Stimulated activated CD4-positive, alpha-beta T cell treated with anti-CD3 and anti-CD28 coated beads, Interleukin-4, amount 100 ng/mL, for 1 hour (primary cell): Measurements from ENCODE around the gene PDE1A.

Experiments used
- DNase-seq: peaks from one replicate; pipeline ENCODE4 v3.0.0-alpha.2; 2020

The PDE1A gene

GRCh38 chr2:182261860-182262387, 164.9 kb downstream of the PDE1A start:
- no peak for DNase-seq

GRCh38 chr2:182259629-182260150, 167.1 kb downstream of the PDE1A start:
- no peak for DNase-seq

DNA sequence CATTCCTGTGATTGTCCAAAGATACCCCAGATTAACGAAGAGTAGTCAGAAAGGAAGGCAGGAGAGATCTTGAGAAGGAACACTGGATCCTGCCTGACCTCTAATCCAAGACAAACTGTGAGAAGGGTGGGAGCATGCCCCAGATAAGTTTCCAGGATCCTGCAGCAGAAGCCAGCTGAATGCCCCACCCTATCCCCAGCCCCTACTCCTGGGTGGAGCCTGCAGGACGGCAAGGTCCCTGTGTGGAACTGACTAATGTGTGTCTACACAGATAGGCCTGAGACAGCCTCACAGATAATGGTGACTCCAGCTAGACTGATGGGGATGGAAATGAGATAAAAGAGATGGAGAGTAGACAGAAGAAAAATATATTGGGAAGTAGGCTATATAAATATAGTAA, 174.3 kb downstream of the PDE1A start:
- no peak for DNase-seq

DNA sequence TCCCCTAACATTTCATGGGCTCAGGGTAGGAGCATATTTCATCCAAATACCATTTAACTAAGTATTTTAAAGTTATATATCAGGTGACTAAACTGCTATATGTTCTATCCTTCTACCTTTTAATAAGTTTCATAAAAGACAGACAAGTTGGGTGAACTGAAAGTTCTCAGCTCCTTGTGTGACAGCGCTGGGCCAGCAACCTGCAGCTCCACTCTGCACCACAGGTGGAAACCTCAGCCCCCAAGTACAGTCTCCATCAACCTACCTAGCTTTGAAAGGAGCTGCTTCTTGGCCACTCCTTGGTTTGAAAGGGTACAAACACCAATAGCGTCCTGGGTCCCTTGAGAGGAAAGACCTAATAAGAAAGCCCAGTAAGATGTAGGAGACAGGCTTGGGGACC, 177.9 kb downstream of the PDE1A start:
- no peak for DNase-seq

DNA sequence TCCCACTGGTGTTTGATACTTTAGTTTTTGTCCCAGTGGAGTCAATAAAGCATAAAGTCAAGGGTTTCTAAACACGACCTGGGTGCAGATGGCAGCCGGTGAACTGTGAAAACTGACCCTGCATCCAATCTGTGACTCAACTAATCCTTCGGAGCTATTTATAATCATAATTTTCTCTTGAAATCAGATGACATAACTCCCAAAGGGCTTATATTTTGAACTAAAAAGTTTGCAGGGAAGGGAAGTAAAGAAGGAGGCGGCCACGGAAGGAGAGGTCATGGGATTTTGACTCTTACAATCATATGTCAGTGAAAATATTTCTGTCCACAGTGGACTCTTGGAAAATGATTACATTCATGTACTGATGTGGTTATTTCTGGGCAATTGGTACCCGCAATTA, 178.5 kb downstream of the PDE1A start:
- DNase-seq: no peak

DNA sequence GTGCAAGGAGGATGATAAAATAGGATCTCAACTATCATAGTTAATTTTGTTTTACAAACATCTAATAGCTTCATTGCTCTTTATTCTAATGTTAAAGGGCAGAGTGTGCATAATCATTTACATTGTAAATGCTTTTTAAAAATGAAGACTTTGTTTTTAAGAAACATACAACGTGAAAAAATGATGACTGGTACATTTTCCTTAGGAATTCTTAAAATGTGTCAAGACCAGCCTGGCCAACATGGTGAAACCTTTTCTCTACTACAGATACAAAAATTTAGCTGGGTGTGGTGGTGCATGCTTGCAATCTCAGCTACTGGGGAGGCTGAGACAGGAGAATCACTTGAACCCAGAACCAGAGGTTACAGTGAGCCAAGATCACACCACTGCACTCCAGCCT, 179.0 kb downstream of the PDE1A start:
- DNase-seq: no peak

GRCh38 chr2:182245963-182246362, 180.9 kb downstream of the PDE1A start:
- no peak for DNase-seq

DNA sequence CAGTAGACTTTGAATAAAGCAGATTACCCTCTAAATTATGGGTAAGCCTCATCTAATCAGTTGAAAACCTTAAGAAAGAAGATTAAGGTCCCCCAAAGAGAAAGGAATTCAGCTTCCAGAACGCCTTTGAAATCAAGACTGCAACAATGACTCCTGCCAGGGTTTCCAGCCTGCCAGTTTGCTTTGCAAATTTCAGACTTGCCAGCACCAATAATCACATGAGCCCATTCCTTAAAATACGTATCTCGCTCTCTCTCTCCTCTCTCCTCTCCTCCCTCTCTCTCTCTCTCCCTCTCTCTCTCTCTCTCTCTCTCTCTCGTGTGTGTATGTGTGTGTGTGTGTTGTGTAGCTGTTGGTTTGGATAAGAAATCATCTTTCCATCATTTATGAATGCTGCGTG, 184.2 kb downstream of the PDE1A start:
- DNase-seq: no peak

- DNase-seq: no peak
Measured at GRCh38 chr2:182241936-182242335, 184.9 kb downstream of the PDE1A start.

DNA sequence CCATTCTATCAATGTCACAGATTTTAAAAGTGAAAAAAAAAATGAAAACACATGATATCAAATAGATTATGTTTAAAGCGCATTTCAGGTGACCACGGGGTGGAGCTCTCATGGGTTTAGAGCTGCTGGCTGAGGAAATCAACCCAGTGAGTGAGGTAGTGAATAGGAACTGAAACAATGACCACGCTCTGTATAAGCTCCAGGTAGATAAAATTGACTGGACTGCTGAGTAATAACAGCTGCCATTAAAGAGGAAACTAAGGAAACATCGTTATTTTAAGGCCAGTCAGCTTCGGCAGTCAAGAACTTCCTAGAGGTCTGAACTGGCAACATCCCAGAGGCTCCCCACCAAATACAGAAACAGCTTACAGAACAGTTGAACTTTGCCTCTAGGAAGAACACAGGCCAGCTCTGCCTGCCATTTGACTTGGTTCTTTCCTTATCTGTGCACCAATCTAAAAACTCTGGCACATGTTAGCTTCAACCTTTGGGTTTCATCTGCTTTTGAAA, 185.9 kb downstream of the PDE1A start:
- peak; percentile 2 for DNase-seq

- DNase-seq: no peak
Measured at GRCh38 chr2:182230561-182230960, 196.3 kb downstream of the PDE1A start.

GRCh38 chr2:182229297-182229696, 197.5 kb downstream of the PDE1A start:
- DNase-seq: no peak

- DNase-seq: no peak
Measured at GRCh38 chr2:182228741-182229140, 198.1 kb downstream of the PDE1A start.

DNA sequence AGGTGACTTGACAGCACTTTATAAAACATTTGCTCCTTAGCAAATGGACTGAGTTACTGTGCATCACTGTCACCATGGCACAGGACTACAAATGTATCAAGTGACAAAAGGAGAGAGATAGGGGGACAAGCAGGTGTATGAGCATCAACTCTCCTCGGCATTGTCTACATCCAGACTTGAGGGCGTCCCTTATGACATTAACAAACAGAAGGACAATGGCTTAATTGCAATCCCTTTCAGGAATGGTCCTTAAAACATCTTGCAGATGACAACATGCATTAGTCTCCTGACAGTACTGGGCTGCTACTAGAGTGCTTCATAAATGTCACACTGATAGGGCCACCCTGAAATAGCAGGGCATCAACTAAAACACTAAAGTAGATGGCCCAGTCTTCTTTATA, 198.8 kb downstream of the PDE1A start:
- DNase-seq: no peak

DNA sequence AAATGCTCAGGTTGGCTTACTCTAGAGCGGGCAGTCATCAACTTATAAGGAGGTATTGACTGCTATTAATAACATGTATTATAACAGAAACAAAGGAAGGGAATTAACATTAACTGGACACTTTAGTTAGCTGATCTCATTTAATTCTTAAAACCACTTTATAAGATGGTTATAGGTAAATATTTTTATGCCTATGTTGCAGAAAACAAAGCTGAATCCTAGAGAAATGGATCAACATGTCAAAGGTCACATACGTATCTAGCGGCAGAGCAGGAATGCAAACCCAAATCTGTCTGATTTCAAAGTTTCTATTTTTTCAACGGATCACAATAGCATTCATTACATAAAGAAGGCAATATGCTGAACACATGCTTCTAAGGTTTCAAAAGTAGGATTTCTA, 200.0 kb downstream of the PDE1A start:
- DNase-seq: no peak

DNA sequence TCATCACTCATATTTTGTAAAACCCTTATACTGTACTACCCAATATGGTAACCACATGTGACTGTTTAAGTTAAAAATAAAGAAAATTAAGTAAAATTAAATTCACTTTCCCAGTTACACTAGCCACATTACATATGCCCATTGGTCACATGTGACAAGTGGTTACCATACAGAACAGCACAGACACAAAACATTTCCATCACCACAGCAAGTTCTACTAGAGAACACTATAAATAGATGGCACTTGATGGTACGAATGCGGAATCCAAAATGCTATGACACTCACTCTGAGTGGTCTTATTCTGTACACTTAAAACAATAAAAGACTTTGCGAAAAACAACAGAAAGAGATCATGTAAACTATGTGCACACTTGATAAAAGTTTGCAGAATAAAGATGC, 202.2 kb downstream of the PDE1A start:
- no peak for DNase-seq

GRCh38 chr2:182220998-182221397, 205.8 kb downstream of the PDE1A start:
- no peak for DNase-seq

GRCh38 chr2:182220335-182220734, 206.5 kb downstream of the PDE1A start:
- DNase-seq: no peak

- no peak for DNase-seq
Measured at GRCh38 chr2:182210669-182211068, 216.2 kb downstream of the PDE1A start.

DNA sequence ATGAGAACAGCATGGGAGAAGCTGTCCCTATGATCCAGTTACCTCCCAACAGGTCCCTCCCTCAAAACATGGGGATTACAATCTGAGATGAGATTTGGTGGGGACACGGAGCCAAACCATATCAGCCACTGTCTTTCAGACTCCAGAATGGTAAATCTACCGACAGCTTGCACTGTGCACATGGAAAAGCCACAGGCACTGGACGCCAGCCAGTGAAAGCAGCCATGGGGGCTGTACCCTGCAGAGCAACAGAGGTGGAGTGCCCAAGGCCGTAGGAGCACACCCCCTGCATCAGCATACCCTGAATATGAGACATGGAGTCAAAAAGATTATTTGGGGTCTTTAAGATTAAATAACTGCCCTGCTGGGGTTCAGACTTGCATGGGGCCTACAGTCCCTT, 218.4 kb downstream of the PDE1A start:
- DNase-seq: no peak

- no peak for DNase-seq
Measured at GRCh38 chr2:182207049-182207746, 219.6 kb downstream of the PDE1A start.

DNA sequence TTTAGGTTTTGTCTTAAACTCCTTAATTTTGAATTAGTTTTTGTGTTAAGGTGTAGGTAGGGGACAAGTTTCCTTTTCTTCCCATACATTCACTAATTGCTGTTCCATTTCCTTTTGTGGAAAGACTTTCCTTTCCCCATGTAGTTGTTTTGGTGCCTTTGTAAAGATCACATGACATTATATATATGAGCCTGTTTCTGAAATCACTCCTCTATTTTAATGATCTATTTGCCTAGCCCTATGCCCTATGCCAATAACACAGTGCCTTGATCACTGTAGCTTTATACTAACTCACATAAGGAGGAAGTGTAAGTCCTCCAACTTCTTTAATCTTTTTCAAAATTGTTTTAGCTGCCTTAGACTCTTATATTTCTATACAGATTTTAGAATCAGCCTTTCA, 229.3 kb downstream of the PDE1A start:
- no peak for DNase-seq

GRCh38 chr2:182193291-182193690, 233.5 kb downstream of the PDE1A start:
- DNase-seq: no peak

DNA sequence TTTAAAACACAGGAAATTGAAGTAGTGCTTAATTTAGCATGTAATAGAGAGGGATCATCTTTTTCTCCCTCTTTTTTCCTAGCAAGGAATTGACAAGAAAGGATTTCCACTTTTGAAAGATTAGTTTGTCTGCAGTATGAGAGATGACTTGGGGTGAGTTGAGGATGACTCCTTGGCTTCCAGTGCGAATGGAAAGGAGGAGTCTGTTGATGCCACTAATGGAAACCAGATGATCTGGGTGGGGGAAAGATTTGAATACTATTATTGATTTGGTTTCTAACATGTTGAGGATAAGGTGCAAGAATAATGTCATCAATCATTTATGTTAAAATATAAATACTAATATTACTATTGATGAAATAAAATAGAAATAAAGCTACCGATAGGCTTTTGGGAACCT, 235.8 kb downstream of the PDE1A start:
- no peak for DNase-seq

DNA sequence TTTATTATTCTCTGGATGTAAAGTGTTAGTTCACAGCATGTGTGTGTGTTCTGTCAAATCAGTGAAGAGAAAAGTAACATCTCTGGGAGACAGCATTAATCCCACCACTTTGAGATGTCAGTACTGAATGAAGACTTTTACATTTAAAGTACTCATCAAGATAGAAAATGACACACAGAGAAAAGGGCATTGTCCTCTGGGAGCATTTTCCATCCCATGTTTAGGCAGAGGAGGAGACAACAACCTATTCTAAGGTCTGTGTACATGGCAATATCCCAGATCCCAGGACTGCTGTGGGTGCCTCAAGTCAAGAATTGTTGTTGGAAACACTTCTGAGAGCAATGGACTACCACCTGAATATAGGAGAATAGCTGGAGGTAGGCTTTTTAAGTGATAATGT, 239.7 kb downstream of the PDE1A start:
- DNase-seq: no peak
